SU-DHL-6 (cell line): Measurements from ENCODE around the gene PTPRA.

Source experiments
- CTCF ChIP-seq: fragments of 200-600 bp; sonication (generic); IDR thresholded peaks from one replicate; pipeline ENCODE4 v1.5.1; 2017; ENCODE audit warnings: antibody characterized with exemption, mild to moderate bottlenecking, low read length, moderate library complexity; ENCODE audit not compliant: insufficient read depth, poor library complexity, severe bottlenecking
- EZH2phosphoT487 ChIP-seq: fragments of 200-600 bp; sonication (generic), shearing (Covaris generic); conservative IDR thresholded peaks from 2 replicates; pipeline ENCODE4 v1.6.1; 2018; ENCODE audit warnings: mild to moderate bottlenecking, antibody characterized with exemption, low read length, moderate library complexity, mixed read lengths

GRCh38 chr20:2930538-2930937 lies 57.3 kb downstream of the PTPRA start:
- TF ChIP-seq CTCF (no peak), EZH2phosphoT487 (no peak)
